MM.1S (cell line): ENCODE data around the gene SPOP.

Source experiments
- CTCF ChIP-seq: fragments of 300-600 bp; sonication (generic); IDR thresholded peaks from 2 replicates; pipeline ENCODE4 v1.5.1; 2016; ENCODE audit warnings: antibody characterized with exemption, low read length, mixed read lengths
- EZH2 ChIP-seq: fragments of 300-600 bp; sonication (generic); optimal IDR thresholded peaks from 2 replicates; pipeline ENCODE3; 2017; ENCODE audit warnings: low read depth, mild to moderate bottlenecking, antibody characterized with exemption, low read length, mixed read lengths

- TF ChIP-seq CTCF, result no peak
- no peak for TF ChIP-seq EZH2
Observed at GRCh38 chr17:49670641-49671040, 7.3 kb downstream of the SPOP start.
